HG03280 (cell line): ENCODE results near the gene CYP27B1.

Source experiments
- ATAC-seq: cut with Tn5 transposase; IDR thresholded peaks from one replicate; pipeline ENCODE4 v1.9.1; 2021; ENCODE audit warnings: mild to moderate bottlenecking, moderate library complexity; ENCODE audit not compliant: unreplicated experiment

The CYP27B1 gene

DNA sequence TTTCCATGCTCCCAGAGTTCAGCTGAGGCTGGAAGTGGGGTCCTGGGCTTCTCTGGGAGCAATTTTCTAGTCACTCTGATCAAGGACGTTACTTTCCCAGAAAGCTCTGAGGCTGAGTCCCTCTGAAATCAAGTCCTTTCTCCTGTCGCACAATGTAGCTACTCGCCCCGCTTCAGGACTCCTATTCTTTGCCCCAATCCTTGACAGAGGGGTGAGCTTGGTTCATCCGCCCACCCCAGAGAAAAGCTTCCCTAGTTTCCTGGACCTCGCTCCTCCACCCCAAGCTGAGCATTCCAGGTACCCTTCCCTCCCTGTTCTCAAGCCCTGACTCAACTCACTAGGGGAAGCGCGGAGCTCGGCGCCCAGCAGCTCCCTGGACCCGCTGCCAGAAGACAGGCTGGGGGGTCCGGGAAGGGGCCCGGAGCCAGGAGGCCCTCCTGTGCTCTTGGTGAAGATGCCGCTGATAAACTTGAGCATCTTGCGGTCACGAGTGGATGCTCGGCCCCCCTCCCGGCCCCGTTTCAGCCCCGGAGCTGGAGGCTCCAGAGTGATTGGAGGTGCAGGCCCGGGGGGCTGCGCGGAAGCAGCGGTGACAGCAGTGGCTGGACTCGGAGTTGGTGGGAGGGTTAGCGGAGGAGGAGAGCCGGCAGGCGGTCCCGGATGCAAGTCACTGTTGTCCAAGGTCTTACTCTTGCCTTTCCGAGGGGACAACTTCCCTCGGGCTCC lies 30.0 kb downstream of the CYP27B1 start:
- ATAC-seq, result no peak

DNA sequence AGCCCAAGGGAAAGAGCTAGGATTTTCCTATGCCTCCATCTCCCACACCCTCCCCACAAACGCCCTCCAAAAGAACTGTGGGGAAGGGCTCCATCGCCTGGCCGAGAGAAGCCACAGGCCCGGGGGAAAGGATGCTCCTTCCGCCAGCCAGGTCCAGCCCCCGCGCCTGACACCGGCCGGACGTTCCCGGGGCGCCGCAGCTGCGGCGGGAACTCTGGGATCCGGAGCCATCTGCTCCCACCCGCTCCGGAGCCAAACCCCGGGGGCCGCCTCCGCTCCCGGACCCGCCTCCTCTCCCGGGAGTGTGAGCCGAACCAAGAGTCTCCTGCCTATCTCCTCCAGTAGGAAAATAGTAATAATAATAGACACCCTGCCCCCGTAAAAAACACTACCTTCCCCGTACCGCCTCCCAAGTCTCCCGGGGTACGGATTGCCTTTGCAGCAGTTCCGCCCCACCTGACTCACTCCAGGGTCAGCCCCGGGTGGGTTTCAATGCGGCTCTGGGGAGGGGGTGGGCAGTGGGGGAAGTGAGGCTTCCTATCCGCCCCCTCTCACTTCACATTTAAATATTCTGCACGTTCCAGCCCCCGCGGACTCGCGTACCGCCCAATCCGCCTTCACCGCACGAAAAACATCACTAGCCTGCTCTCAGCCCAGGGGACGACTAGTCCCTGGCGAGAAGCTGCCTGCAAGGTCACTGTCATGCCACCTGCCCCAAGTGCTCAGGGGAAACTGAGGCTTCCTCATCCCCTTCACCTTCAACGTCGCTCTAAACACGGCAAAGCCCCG lies 30.7 kb downstream of the CYP27B1 start:
- ATAC-seq, result no peak

DNA sequence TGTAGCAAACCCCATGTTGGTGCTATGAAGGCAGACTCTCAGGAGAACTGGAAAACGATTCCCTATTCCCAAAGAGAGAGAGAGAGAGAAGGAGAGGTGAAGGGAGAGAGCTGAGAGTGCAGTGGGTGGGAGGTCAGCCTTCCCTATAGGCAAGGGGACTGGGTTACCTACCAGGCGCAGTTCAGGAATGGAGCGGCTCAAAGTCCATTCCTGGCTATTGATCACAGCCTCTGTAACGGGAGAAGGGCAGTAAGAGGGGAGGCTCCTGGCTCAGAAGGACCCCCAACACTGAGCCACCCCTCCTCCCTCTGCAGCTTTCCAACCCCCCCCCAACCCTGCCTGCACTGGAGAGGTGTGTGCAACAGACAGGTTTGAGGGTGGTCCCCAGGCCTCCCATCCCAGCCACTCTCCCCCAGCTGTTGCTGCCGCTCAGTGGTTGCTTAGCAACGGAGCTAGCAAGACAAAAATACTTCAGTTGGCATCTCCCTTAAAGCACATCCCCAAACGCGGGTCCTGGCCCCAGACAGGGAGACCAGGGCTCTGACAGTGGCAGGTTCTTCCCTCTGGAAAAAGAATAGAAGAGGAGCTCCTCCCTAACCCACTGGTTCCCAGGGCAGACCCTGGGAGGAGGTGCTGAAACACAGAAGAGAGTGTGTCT lies 31.6 kb downstream of the CYP27B1 start:
- no peak for ATAC-seq

DNA sequence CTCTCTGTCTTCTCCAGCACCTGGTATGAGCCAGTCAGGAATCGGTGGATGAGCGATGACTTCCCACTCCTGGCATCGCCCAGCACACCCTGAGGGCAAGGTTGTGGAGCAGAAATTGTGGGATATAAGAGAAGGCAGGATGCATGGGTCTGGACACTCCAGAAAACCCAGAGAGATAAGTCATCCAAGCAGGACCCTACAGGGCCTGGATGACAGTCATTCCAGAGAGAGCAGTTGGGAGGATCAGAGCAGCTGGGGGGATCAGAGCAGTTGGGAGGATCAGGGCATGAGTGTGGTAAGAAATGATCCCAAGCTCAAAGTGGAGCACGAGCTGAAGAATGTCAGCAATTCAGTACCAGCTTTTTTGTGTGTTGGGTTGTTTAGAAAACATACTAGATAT lies 32.3 kb downstream of the CYP27B1 start:
- no peak for ATAC-seq

DNA sequence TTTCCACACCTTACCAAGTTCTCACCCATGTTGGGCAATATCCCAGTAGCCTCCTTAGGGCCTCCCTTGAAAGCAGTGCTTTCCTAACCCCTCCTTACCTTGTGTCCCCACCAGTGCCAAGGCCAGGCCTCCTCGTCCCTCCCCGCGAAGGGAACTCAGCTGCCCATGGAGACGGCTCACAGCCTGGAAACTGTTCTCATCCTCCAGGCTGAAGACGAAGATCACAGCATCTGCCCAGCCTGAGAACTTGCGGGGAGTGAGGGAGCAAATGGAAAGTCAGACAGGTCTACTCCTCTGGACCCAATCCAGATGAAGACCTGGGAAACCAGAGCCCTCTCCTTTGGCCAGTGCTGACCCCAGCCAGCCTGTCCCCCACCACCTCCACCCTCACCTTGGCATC lies 33.0 kb downstream of the CYP27B1 start:
- no peak for ATAC-seq

DNA sequence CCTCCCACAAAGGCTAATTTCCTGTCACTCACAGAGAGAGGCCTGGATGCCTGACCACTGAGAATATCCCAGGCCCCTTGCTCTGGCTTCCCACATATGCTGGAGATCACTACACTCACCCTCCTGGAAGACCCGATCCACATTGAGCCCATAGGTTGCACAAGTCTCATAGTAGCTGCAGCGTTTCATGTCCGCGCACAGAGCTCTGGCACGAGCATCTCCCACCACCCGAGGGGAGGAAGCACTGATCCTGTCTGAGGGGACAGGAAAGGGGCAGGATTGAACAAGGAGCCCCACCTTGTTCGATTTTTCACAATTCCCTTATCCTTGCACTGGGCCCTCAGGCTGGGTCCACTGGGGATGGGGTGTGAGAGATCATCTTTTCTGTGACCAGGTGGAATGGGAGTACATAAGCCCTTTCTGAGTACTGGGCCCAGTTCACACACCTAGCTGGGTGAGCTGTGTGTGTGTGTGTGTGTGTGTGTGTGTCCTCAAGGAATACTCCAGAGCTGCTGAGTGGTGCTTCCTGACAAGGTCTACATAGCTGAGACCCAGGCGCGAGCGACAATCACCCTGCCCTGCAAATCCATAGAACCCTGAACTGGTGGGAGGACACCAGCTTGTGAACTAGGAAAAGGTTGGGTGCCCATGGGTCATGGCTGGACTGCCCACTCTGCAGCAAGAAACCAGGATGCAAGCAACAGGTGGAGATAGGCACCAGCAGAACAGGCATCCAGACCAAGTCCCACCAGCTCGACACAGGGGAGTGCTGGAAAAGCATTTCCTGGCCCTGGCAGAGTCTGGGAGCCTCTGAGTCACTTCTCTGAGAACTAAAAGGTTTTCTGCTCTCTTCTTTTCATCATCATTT lies 33.9 kb downstream of the CYP27B1 start:
- no peak for ATAC-seq

DNA sequence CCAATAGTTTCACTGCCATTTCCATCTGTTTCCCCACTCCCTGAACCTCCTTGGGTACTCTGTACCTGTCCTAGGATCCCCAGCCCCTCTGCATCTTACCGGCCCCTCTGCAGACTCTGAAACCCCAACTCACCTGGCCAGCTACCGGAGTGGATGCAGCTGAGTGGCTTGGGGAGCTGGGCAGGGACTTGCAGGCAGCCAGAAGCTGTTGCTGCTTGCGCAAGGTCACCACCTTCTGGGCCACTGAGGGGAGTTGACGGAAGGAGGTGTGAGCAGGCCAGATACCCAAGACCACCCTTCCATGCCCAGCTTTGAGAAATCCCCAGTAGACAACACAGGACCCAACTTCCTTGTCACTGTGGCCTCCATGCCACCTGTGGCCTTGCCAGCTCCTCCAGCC lies 34.6 kb downstream of the CYP27B1 start:
- no peak for ATAC-seq

DNA sequence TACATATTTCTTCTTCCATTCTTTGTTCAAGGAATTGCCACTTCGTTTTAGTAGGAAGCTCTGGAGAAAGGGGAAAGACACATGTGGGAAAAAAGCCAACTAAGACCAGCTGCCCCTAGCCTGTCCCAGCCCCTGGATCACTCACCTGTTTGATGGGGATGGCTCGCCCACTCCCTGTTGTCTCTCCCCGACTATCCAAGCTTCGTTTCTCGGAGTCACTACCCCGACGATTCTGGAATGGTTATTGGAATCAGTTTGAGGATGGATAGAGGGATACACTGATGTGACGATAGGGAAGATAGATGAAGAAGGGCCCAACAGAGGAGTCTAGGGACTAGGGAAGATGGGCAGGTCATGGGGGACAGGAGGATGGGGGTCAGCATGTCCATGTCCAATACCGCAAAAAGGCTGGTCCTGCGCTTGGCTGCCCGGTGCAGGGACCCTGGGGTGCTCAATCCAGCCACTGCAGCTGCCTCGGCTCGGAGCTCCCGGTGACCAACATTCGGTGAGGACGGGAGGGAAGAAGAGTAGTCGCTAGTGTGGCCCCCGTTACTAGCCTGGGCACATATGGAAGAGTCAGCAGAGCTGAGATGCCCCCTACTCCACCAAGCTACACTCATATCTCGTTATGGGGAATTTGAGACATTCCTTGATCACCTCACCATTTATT lies 35.3 kb downstream of the CYP27B1 start:
- ATAC-seq, result no peak

DNA sequence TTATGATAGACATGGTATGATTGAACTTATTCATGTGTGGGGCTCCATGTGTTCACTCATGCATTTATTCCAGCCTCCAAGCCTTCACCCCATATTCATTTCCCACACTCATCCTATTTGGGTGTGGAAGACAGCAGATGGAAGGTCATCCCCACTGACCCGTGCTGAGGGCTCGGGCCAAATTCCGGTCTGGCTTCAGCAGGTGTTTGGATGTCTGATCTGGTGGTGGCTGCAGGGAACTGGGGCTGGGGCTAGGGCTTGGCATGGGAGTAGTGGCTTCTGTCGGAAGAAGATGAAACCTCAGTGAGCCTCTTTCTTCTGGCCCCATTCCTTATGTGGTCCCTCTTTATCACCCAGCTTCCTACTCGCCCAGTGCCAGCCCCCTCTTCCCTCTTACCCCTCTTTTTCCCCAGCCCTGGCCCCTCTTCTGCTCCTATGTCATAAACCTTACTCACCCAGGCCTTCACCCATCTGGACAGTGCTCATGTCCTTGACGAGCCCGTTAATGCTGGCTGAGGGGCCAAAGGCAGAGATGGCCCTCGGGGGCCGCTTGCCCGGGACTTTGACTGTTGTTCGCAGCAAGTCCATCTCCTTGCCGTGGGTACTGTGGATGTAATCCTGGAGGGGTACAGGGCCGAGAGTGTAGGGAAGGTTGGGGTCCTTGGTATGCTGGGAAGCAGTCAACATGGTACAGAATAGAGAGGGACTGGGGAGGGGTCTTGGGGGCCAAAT lies 36.4 kb downstream of the CYP27B1 start:
- no peak for ATAC-seq

DNA sequence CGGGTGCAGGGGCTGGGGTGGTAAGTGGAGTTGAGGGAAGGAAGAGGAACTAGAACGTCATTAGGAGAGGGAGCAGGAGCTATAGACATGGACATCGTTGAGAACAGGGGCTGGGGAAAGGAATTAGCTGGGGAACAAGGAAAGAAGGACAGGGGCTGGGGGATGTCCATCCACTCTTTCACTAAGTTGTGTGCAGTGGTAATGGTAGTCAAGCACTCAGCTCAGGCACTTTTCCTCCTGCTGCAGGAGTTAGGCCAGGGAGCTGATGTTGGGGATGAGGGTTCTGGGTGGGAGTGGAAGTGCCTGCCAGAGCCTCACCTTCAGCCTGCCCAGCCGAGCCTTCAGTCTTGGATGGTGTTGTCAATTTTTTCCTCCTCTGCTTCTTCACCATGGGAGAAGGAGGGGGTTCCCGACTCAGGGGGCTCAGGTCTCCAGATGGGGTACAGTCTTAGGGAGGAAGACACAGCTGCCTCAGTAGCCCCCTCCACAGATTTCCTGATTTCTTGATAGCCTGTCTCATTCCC lies 37.5 kb downstream of the CYP27B1 start:
- no peak for ATAC-seq

DNA sequence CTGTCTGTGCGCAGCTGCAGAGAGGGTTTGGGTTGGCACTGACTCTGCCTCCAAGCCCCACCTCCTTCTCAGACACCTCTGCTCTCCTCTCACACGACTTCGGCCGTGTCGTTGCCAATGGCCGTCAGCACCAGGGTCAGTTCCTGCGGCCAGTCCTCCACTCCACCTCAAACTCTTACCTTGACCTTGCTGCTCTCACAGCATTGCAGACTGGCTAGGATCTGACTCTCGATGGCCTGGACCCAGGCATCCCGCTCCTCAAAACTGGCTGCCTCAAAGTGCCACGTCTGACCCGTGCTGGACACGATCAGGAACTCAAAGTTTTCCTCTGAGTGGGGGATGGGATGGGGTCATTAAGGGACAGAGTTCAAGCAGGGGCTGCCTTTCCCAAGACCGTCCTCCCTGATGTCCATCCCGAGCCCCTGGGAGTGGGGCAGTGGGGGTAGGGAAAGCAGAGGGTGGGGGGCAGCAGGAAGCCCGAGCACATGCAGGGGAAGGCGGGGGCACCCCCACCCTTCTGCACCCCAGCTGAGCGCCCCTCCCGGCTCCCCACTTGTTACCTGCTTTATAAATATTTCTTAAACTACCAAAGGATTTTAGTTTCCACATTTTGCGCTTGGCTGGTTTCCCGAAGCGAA lies 39.0 kb downstream of the CYP27B1 start:
- no peak for ATAC-seq

DNA sequence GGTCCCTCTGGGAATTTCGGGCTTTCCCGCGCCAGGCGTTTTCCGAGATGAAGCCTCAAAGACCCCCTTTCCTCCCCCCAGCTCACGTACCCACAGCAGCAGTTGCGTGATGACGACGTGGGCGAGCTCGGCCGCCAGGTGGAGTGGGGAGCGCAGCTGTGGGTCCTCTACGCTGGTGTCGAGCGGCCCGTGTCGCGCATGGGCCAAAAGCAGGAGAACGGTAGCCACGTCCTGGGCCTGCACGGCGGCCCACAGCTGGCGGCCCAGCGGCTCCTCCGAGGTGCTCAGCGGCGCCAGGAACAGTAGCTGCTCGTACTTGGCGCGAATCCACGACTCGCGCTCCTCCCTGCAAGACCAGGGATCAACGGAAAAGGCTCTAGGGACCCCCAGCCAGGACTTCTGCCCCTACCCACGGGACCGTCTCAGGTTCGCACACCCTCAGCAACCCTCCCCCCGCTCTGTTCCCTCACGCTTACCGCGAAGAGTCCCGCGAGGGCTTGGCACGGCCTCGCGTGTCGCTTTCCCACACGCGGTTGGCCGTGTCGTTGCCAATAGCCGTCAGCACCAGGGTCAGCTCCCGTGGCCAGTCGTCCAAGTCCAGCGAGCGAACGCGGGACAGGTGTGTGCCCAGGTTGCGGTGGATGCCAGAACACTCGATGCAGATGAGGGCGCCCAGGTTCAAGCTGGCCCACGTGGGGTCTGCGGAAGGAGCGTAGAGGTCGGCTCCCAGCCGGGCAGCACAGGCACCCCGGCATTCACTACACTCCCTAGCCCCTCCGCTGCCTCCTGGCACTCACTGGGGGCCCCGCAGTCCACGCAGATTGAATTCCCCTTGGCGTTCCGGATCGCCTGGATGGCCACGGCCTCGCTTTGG lies 39.8 kb downstream of the CYP27B1 start:
- ATAC-seq, result no peak

DNA sequence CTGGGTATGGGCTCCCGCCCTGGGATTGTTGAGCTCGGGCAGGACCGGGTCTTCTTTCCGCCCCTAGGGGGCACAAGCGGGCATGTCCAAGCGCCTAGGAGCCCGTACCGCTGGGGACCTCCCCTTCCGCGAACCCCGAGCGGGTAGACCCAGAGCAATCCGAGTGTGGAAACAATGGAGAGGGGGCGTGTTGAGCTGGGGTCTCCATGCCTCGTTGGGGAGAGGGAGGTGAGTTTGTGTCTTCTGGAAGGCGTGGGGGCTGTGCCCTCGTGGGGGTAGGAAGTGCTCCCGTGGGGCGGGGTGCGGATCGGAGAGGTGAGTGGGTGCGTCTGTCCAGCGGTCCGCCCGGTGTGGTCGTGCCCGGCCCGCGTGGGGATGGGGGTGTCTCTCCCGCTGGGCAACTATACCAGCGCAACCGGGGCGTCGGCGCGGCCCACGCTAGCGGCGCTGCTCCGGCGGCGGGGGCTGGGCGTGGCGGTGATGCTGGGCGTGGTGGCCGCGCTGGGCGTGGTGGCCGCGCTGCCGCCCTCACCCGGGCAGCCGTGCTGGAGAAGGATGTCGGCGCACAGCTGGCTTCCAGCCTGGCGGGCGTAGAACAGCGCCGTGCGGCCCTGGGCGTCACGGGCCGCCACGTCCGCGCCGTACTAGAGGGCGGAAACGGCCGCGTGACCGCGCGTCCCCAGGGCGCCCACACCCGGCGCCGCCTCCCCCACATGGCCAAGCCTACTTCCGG lies 40.6 kb downstream of the CYP27B1 start:
- no peak for ATAC-seq

DNA sequence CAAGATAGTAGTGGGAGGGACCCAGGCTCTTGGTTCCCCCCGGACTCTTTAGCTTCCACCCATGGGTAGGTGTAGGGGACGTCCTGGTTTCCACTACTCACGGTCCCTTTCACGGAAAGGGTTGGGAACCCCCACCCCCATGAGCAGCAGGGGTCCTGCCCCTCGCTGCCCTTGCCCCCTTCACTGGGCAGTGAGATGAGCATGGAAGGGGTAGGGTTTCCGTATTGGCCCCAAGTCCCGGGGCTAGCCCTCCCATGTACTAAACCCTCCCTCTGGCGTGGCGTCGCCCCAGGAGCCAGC lies 41.1 kb downstream of the CYP27B1 start:
- ATAC-seq, result no peak

DNA sequence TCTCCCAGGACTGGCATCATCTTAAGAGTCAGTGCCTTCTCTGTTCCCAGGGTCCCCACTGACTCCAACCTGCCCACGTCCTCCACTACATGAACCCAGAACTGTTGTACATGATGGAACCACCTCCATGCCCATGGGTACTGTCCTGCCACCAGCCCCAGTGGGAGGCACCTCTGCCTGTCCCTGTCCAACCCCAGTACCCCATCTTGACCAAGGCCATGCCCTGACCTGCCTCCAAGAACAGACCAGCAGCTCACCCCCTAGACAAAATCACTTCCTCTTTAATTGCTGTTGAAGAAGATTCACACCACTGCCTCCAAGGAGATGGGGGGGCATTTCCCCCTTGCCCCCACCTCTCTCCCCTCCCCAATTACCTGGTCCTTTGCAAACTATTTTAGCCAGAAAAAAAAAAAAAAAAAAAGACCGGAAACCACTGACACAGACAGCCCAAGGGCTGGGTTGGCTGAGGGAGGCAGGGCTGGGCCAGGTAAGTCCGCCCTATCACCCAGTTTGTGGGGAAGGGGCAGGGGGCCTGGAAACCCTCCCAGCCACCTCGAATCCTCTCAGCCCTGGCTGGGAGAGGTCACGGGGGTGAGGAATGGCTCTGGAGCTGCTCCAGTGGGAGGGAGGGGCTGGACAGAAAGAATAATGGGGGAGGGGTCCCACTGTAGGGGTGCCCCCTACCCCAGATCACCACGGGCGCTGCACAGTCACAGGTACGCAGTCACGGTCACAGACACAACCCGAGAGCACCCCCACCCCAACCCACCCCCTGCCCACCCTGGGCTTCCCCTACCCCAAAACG lies 41.7 kb downstream of the CYP27B1 start:
- ATAC-seq, result no peak

DNA sequence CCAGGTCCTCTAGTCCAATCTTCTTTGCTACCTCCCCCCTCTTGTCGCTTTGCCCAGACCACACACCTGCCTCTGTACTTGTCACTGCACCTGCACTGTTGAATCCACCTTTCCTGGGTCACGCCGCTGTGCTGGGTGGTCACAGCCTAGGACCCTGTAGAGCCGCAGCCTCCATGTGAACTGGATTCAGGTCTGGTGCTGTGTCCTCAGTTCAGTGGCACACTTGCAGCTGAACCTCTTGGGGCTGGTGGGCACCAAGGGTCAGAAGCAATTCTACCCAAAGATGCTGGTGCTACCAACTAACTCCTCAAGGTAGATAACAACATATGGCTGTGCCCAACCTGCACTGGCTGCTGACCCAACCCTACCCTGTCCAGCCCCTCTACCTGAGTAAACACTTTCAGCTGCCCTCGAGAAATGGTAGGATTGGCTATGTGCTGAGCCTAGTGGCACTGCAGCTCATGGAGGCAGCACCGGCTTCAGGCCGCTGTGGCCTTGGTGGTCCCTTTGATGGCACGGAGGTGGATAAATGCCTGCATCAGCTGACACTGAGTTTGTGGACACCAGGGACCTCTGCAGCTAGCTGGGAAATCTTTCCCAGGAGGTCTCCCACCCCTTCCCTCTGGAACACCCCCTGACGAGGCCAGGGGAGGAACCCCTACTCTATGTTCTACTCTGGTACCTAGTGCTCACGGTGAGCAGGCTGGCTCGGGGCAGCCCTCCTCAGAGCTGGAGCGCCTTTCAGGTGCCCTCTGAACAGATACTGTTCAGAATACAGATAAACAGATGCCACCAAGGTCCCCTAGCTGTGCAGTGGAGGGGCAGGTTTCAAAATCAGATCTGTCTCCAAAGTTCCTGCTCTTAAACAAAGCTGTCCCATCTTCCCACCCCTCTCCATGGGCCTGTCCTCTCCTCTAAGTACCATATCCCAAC lies 42.6 kb downstream of the CYP27B1 start:
- ATAC-seq, result no peak
